GM12865 (cell line): ENCODE measurements around the gene KRT82.

Source experiments
- DNase-seq: peaks from one replicate; pipeline ENCODE4 v3.0.0; 2010; ENCODE audit warnings: low read depth
- H3K4me3 ChIP-seq: 2 replicates; pipeline ENCODE4 v1.5.1; 2011; ENCODE audit warnings: mild to moderate bottlenecking, low read depth, low read length, control low read depth
- CTCF ChIP-seq: IDR thresholded peaks from 2 replicates; pipeline ENCODE4 v1.5.1; 2011; ENCODE audit warnings: low read length, control low read depth, low read depth, inconsistent platforms; ENCODE audit not compliant: insufficient read depth; ENCODE audit errors: missing control alignments

The KRT82 gene

GRCh38 chr12:52372216-52373154 is 33.6 kb downstream of the KRT82 start:
- H3K4me3 ChIP-seq, result no peak overlapping the region
- peak; percentile 69 for DNase-seq
- TF ChIP-seq CTCF, result peak; percentile 69

- H3K4me3 ChIP-seq, result no peak overlapping the region
- no peak for DNase-seq
- TF ChIP-seq CTCF, result no peak
Observed at GRCh38 chr12:52371716-52372115, 34.4 kb downstream of the KRT82 start.

- TF ChIP-seq CTCF, result no peak
- DNase-seq, result no peak
- no peak overlapping the region for H3K4me3 ChIP-seq
Observed at GRCh38 chr12:52370926-52371608, 35.1 kb downstream of the KRT82 start.

GRCh38 chr12:52369809-52370208 is 36.3 kb downstream of the KRT82 start:
- no peak for TF ChIP-seq CTCF
- H3K4me3 ChIP-seq, result no peak overlapping the region
- no peak for DNase-seq

GRCh38 chr12:52369211-52369610 is 36.9 kb downstream of the KRT82 start:
- no peak for TF ChIP-seq CTCF
- no peak for DNase-seq
- no peak overlapping the region for H3K4me3 ChIP-seq

GRCh38 chr12:52368508-52368907 is 37.6 kb downstream of the KRT82 start:
- DNase-seq, result no peak
- H3K4me3 ChIP-seq, result no peak overlapping the region
- no peak for TF ChIP-seq CTCF

GRCh38 chr12:52367876-52368275 is 38.3 kb downstream of the KRT82 start:
- H3K4me3 ChIP-seq, result no peak overlapping the region
- DNase-seq, result no peak
- no peak for TF ChIP-seq CTCF
